Measurements from ENCODE around the gene ZDHHC4.
A peak's percentile ranks its signal among the peaks of the same experiment; 100 is the strongest.
"Not testable (repeated sequence)": the region's sequence is repeated elsewhere in the genome, so short reads cannot be mapped to it uniquely, and the experiment has no call there.

Gene ZDHHC4

GRCh38 chr7:6634021-6634420 is 56.8 kb downstream of the ZDHHC4 start:
- no peak for DNase-seq (ENCODE audit: low read depth in 1 of 2, low spot score in 1 of 2)

- DNase-seq (ENCODE audit: low read depth in 1 of 2, low spot score in 1 of 2): not testable (repeated sequence)
Measured at GRCh38 chr7:6634971-6635370, 57.7 kb downstream of the ZDHHC4 start.

GRCh38 chr7:6636741-6637543 is 59.7 kb downstream of the ZDHHC4 start, which contains the start of gene ZNF316:
TSS of gene ZNF316 (plus strand) at chr7:6637318. CDS start at chr7:6642410, 5,092 bp downstream.
- peak; percentile 22 to 56 for DNase-seq (ENCODE audit: low read depth in 1 of 2, low spot score in 1 of 2)

GRCh38 chr7:6637544-6638229 is 60.4 kb downstream of the ZDHHC4 start:
- DNase-seq (ENCODE audit: low read depth in 1 of 2, low spot score in 1 of 2): peak in 1 of 2 donors; percentile 42

Measured in activated T-helper 1 cell treated with anti-CD3 and anti-CD28 coated beads, Interleukin-2, amount 50 U/mL, for 16 hours (primary cell).